ENCODE results near the gene IP6K3.

DNA sequence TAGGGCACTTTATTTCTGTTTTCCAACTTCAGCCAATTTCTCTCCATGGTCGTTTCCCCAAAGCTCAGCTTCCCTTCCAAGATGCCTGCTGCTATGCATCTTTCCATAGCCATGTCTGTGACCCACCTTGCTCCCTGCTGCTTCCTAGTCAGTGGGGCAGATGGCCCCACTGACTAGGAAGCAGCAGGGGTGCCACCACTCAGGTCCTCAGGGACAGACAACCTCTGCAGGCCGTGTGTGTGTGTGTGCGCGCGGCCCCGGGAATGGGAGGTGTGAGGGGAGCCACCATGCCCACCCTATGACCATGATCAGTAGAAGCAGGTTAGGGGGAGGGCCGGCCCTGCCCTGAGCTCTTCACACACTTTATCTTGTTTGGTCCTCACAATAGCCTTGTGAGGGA is 2.7 kb upstream of the IP6K3 start:
- no peak for TF ChIP-seq POLR2A (IDR thresholded peaks at IDR 0.05)
- TF ChIP-seq, protein P1, sequence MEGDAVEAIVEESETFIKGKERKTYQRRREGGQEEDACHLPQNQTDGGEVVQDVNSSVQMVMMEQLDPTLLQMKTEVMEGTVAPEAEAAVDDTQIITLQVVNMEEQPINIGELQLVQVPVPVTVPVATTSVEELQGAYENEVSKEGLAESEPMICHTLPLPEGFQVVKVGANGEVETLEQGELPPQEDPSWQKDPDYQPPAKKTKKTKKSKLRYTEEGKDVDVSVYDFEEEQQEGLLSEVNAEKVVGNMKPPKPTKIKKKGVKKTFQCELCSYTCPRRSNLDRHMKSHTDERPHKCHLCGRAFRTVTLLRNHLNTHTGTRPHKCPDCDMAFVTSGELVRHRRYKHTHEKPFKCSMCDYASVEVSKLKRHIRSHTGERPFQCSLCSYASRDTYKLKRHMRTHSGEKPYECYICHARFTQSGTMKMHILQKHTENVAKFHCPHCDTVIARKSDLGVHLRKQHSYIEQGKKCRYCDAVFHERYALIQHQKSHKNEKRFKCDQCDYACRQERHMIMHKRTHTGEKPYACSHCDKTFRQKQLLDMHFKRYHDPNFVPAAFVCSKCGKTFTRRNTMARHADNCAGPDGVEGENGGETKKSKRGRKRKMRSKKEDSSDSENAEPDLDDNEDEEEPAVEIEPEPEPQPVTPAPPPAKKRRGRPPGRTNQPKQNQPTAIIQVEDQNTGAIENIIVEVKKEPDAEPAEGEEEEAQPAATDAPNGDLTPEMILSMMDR (IDR thresholded peaks at IDR 0.05) = no peak

Data from testis (tissue), 2 donors.